Activated CD4-positive, alpha-beta memory T cell treated with anti-CD3 and anti-CD28 coated beads for 36 hours (primary cell): ENCODE results near the gene DCUN1D4. TPM values are rescaled to one million over a fixed set of nuclear protein-coding genes. Genes with fewer than 3 reads are reported as not detected.

Source experiments
- CTCF ChIA-PET: fragments of 350-600 bp; sonication (Branson Sonifier 250); formaldehyde crosslinking; loops from one replicate; lab custom pipeline; 2021; ENCODE audit warnings: antibody characterized with exemption, inconsistent platforms; lab: Charles Lee
- POLR2A ChIA-PET: fragments of 350-600 bp; sonication (Branson Sonifier 250); formaldehyde crosslinking; loops from one replicate; lab custom pipeline; 2021; ENCODE audit warnings: antibody characterized with exemption; lab: Charles Lee
- DNase-seq: peaks from one replicate; pipeline ENCODE4 v3.0.0-alpha.2; 2020
- H3K27ac Mint-ChIP-seq: one replicate; pipeline ENCODE4 v1.8.0; 2021; ENCODE audit warnings: mixed read lengths
- H3K27me3 Mint-ChIP-seq: one replicate; pipeline ENCODE4 v1.8.0; 2021; ENCODE audit warnings: mixed read lengths
- H3K36me3 Mint-ChIP-seq: one replicate; pipeline ENCODE4 v1.8.0; 2021; ENCODE audit warnings: mixed read lengths
- H3K4me1 Mint-ChIP-seq: one replicate; pipeline ENCODE4 v1.8.0; 2021; ENCODE audit warnings: low read depth, mixed read lengths
- H3K4me3 Mint-ChIP-seq: one replicate; pipeline ENCODE4 v1.8.0; 2021; ENCODE audit warnings: mild to moderate bottlenecking, mixed read lengths
- H3K9me3 Mint-ChIP-seq: one replicate; pipeline ENCODE4 v1.8.0; 2021; ENCODE audit warnings: mixed read lengths
- intact Hi-C: fragments of 100-400 bp; cut with micrococcal nuclease; formaldehyde crosslinking; loops from one replicate; pipeline ENCODE4 v1.15.1; 2023
- total RNA-seq, 2 experiments: library from RNA; stranded (reverse); gene quantifications; one replicate each; pipeline ENCODE4 v1.2.3, GENCODE V29; 2021

The DCUN1D4 gene
- total RNA-seq, 2 experiments from 2014 or later, result 23.5 to 25.1 TPM

GRCh38 chr4:51855751-51856150 lies 12.8 kb downstream of the DCUN1D4 start:
- Mint-ChIP-seq H3K27me3 (no peaks in the 10 kb centered on the region), H3K27ac (no peak overlapping the region), H3K36me3 (peaks cover 17% of the 10 kb centered on the region), H3K9me3 (no peaks in the 10 kb centered on the region), H3K4me3 (no peak overlapping the region), H3K4me1 (peaks cover 25% of the 10 kb centered on the region)
- intact Hi-C loops, result no loop called here
- POLR2A ChIA-PET, result no interaction called here
- no peak for DNase-seq
- CTCF ChIA-PET, result no interaction called here

DNA sequence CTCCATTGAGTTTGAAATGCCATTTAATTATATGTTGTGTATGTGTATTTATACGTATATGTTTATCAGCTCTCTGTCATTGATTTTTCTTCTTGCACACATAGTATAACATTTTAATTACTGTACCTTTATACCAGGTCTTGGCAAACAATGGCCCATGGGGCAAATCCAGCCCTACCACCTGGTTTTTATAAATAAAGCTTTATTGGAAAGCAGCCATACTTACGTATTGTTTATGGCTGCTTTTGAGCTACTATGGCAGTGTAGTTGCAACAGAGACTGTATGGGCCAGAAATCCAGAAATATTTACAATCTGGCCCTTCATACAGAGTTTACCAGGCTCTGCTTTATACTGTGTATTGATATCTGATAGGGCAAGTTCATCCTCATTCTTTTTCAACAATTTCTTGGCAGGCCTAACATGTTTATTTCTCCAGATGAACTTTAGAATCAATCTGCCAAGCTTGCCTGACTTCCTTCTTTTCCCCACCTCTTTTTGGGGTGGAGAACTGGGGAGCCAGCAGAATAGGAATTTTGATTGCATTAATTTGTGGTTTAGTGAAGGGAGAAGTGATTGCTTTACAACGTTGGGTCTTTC lies 15.8 kb downstream of the DCUN1D4 start:
- no peaks in the 10 kb centered on the region for H3K9me3 Mint-ChIP-seq
- no peak for DNase-seq
- ChIA-PET POLR2A (no interaction called here), CTCF (no interaction called here)
- H3K36me3 Mint-ChIP-seq, result peaks cover 21% of the 10 kb centered on the region
- no peak overlapping the region for H3K4me3 Mint-ChIP-seq
- intact Hi-C loops, result no loop called here
- peaks cover 12% of the 10 kb centered on the region for H3K4me1 Mint-ChIP-seq
- H3K27ac Mint-ChIP-seq, result no peak overlapping the region
- no peaks in the 10 kb centered on the region for H3K27me3 Mint-ChIP-seq

GRCh38 chr4:51859476-51860031 lies 16.6 kb downstream of the DCUN1D4 start:
- ChIA-PET POLR2A (no interaction called here), CTCF (no interaction called here)
- intact Hi-C loops, result no loop called here
- Mint-ChIP-seq H3K4me1 (peaks cover 9% of the 10 kb centered on the region), H3K27ac (no peak overlapping the region), H3K4me3 (no peak overlapping the region), H3K36me3 (peaks cover 23% of the 10 kb centered on the region), H3K27me3 (no peaks in the 10 kb centered on the region), H3K9me3 (no peaks in the 10 kb centered on the region)
- no peak for DNase-seq

DNA sequence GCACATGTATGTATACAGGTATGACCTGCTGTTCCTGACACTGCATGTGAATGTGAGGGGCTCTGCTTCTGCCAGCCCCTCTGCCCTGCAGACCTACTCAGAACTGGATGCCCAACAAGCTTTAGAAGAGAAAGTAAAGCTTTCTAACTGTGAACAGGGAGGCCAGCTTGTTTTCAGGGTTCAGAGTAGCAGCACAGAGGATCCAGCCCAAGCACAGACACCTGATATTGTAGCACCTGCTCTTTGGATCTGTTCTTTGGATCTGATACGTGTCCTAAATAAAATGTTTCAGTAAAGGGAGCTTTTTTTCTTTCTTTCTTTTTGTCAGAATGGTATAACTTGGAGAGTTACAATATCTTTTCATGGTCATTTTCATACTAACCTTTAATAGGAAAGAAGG lies 19.2 kb downstream of the DCUN1D4 start:
- Mint-ChIP-seq H3K9me3 (no peaks in the 10 kb centered on the region), H3K4me3 (no peak overlapping the region), H3K27me3 (no peaks in the 10 kb centered on the region), H3K36me3 (peaks cover 29% of the 10 kb centered on the region), H3K27ac (no peak overlapping the region), H3K4me1 (peaks cover 7% of the 10 kb centered on the region)
- no peak for DNase-seq
- intact Hi-C loops, result no loop called here
- ChIA-PET POLR2A (no interaction called here), CTCF (interaction anchor here (0.9 kb wide), 1 partner anchor 33 kb away, joined by 3 read pairs; no protein-coding TSS in a partner anchor)

GRCh38 chr4:51862781-51863180 lies 19.8 kb downstream of the DCUN1D4 start:
- Mint-ChIP-seq H3K27ac (no peak overlapping the region), H3K9me3 (no peaks in the 10 kb centered on the region), H3K4me3 (no peak overlapping the region), H3K4me1 (peaks cover 5% of the 10 kb centered on the region), H3K36me3 (peaks cover 32% of the 10 kb centered on the region), H3K27me3 (no peaks in the 10 kb centered on the region)
- CTCF ChIA-PET, result interaction anchor here (0.9 kb wide), 1 partner anchor 33 kb away, joined by 3 read pairs; no protein-coding TSS in a partner anchor
- intact Hi-C loops, result no loop called here
- DNase-seq, result no peak
- POLR2A ChIA-PET, result no interaction called here

DNA sequence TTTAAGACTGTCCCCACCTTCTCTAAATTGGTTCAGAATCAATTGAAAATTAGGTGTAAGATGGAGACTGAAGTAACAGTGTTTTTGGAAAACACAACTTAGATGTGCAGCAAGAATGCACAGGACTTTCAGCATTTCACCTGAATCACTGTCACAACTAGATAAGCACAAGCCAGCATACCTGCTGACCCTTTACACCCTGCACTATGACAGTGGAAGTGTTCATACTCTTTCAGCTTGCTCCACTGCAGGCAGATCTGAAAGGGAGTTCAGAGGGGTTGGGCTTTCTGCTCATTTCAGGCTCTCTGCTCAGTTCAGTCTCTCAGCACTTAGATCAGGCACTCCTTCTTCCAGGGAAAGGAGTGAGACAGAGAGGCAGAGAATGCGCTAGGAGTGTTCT lies 22.8 kb downstream of the DCUN1D4 start:
- intact Hi-C loops, result no loop called here
- H3K9me3 Mint-ChIP-seq, result no peaks in the 10 kb centered on the region
- POLR2A ChIA-PET, result no interaction called here
- no peak for DNase-seq
- H3K4me3 Mint-ChIP-seq, result no peak overlapping the region
- H3K27me3 Mint-ChIP-seq, result no peaks in the 10 kb centered on the region
- no peak overlapping the region for H3K27ac Mint-ChIP-seq
- peaks cover 3% of the 10 kb centered on the region for H3K4me1 Mint-ChIP-seq
- peaks cover 35% of the 10 kb centered on the region for H3K36me3 Mint-ChIP-seq
- CTCF ChIA-PET, result no interaction called here

DNA sequence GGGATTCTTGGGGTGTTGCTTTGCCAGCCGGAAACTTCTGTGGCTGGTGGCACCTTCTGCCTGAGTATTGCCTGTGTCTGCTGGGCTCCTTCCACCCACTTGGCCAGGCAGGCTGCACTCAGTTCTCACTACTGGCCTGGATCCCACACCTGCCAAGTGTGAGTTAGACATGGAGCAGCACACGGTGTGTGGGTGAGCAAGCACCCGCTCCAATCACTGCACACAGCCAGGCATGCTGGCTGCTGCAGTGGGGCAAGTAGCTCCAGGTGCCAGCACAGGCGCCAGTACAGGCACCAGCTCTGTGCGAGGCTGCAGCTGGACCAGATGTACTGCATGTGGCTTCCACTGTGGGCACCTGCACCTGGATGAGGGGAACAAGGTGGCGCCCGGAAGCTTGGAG lies 23.9 kb downstream of the DCUN1D4 start:
- Mint-ChIP-seq H3K4me1 (no peaks in the 10 kb centered on the region), H3K36me3 (peaks cover 37% of the 10 kb centered on the region), H3K9me3 (no peaks in the 10 kb centered on the region), H3K27me3 (no peaks in the 10 kb centered on the region), H3K27ac (no peak overlapping the region), H3K4me3 (no peak overlapping the region)
- ChIA-PET CTCF (no interaction called here), POLR2A (no interaction called here)
- intact Hi-C loops, result no loop called here
- DNase-seq, result no peak

GRCh38 chr4:51867689-51868448 lies 24.9 kb downstream of the DCUN1D4 start:
- peaks cover 41% of the 10 kb centered on the region for H3K36me3 Mint-ChIP-seq
- H3K27me3 Mint-ChIP-seq, result no peaks in the 10 kb centered on the region
- intact Hi-C loops, result no loop called here
- CTCF ChIA-PET, result no interaction called here
- DNase-seq, result no peak
- POLR2A ChIA-PET, result no interaction called here
- no peak overlapping the region for H3K27ac Mint-ChIP-seq
- no peak overlapping the region for H3K4me3 Mint-ChIP-seq
- no peaks in the 10 kb centered on the region for H3K9me3 Mint-ChIP-seq
- no peaks in the 10 kb centered on the region for H3K4me1 Mint-ChIP-seq

DNA sequence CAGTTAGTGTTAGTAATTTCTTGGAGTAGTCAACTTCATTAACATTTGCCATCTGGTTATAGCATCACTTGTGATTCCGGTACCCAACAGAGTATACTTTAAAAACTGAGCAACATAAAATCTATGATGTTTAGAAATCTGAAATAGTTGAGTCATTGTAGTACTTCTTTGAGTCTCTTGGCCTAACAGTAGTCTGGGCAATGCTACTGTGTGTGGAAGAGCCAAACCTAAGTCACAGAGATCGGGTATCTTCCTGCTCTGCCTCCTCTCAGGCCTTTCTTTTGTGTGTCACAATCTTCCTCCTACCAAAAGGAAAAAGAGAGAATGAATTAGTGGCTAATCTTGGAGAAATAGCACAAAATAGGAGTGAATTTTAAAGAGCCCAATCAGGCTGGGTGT lies 25.5 kb downstream of the DCUN1D4 start:
- H3K4me3 Mint-ChIP-seq, result no peak overlapping the region
- DNase-seq, result no peak
- intact Hi-C loops, result no loop called here
- H3K36me3 Mint-ChIP-seq, result peaks cover 44% of the 10 kb centered on the region
- POLR2A ChIA-PET, result no interaction called here
- CTCF ChIA-PET, result interaction anchor here (0.7 kb wide), 1 partner anchor 28 kb away, joined by 3 read pairs; no protein-coding TSS in a partner anchor
- H3K9me3 Mint-ChIP-seq, result no peaks in the 10 kb centered on the region
- H3K27ac Mint-ChIP-seq, result no peak overlapping the region
- no peaks in the 10 kb centered on the region for H3K4me1 Mint-ChIP-seq
- no peaks in the 10 kb centered on the region for H3K27me3 Mint-ChIP-seq

- peaks cover 52% of the 10 kb centered on the region for H3K36me3 Mint-ChIP-seq
Measured at GRCh38 chr4:51870441-51871188, 27.7 kb downstream of the DCUN1D4 start.

DNA sequence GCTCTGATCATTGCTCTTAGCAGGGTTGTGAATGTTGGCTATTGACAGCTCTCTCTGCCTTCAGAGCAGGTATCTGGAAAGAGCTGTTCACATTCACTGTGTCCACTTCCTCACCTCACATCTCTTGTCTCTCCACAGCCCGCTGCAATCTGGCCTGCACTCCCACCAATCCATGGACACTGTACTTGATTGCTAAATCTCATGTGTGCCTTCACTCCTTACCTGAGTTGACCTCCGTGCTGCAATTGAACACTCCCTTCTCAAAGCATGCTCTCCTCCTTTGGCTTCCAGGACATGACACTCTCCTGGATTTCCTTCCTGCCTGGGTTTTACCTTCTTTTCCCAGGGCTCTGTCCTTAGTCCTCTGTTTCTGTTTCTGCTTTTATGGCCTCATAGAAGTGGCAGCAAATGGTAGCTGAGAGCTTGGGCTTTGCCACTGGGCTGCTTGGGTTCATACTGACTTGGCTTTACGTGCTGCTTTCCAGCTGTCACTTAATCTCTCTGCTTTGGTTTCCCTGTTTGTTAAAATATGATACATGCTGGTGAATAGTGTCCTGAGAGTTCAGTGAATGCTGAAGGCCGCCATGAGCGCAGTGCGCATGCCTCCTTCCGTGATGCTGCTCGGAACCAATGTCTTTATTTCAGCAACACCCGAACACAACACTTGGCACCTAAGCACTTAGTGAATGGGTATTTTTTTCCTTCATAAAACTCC lies 29.5 kb downstream of the DCUN1D4 start:
- Mint-ChIP-seq H3K4me3 (no peak overlapping the region), H3K27ac (no peak overlapping the region), H3K27me3 (no peaks in the 10 kb centered on the region), H3K9me3 (peaks cover 3% of the 10 kb centered on the region), H3K36me3 (peaks cover 58% of the 10 kb centered on the region), H3K4me1 (no peaks in the 10 kb centered on the region)
- ChIA-PET POLR2A (no interaction called here), CTCF (no interaction called here)
- no peak for DNase-seq
- intact Hi-C loops, result no loop called here

More at GRCh38 chr4:51870441-51871188, 27.7 kb downstream of the DCUN1D4 start:
- Mint-ChIP-seq H3K27ac (no peak overlapping the region), H3K27me3 (no peaks in the 10 kb centered on the region), H3K9me3 (peaks cover 3% of the 10 kb centered on the region), H3K4me1 (no peaks in the 10 kb centered on the region), H3K4me3 (no peak overlapping the region)
- POLR2A ChIA-PET, result no interaction called here
- DNase-seq, result no peak
- intact Hi-C loops, result no loop called here
- CTCF ChIA-PET, result no interaction called here

DNA sequence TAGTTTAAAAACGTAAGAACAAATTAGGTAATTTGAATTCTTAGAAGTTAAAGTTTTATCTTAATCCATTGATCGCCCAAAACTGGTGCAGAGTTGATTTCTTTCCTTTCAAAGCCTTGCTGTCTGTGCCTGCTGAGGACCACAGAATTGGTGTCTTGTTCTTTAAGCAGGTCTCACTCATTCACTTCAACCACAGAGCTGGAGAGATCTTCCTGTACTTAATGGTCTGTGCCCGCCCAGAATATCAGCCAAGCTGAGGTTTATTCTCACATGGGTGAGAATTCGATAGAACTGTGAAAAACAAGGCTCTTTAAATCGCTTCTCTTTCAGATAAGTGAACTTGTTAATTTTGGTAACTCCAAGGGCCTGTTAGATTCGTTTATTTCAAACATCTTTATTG lies 31.6 kb downstream of the DCUN1D4 start:
- no peak for DNase-seq
- Mint-ChIP-seq H3K9me3 (peaks cover 3% of the 10 kb centered on the region), H3K4me3 (no peak overlapping the region), H3K27ac (no peak overlapping the region), H3K4me1 (no peaks in the 10 kb centered on the region), H3K36me3 (peaks cover 67% of the 10 kb centered on the region), H3K27me3 (no peaks in the 10 kb centered on the region)
- intact Hi-C loops, result no loop called here
- POLR2A ChIA-PET, result no interaction called here
- CTCF ChIA-PET, result no interaction called here
